Astrocyte of the cerebellum (primary cell): ENCODE results near the gene DEPDC5.
"Not testable (repeated sequence)": the region's sequence is repeated elsewhere in the genome, so short reads cannot be mapped to it uniquely, and the experiment has no call there.

Source experiments
- DNase-seq: peaks from one replicate; pipeline ENCODE4 v3.0.0-alpha.2; 2011; ENCODE audit warnings: low read depth
- H3K4me3 ChIP-seq: 2 replicates; pipeline ENCODE4 v1.5.1; 2011; ENCODE audit warnings: mild to moderate bottlenecking, low read depth, low read length, moderate library complexity
- CTCF ChIP-seq: IDR thresholded peaks from 2 replicates; pipeline ENCODE4 v1.5.1; 2012; ENCODE audit warnings: low read length, low read depth, moderate library complexity, mild to moderate bottlenecking; ENCODE audit errors: missing control alignments
- in situ Hi-C: cut with HindIII; loops from 2 replicates; pipeline ENCODE4 v1.10.0; 2017; ENCODE audit warnings: low sequenced_read_pairs

The DEPDC5 gene

GRCh38 chr22:31776231-31776630 is 22.4 kb downstream of the DEPDC5 start:
- no peak for TF ChIP-seq CTCF
- DNase-seq = no peak
- in situ Hi-C loops = no loop called here
- no peak overlapping the region for H3K4me3 ChIP-seq

GRCh38 chr22:31789803-31790202 is 36.0 kb downstream of the DEPDC5 start:
- in situ Hi-C loops = no loop called here
- DNase-seq = no peak
- no peak overlapping the region for H3K4me3 ChIP-seq
- no peak for TF ChIP-seq CTCF

- in situ Hi-C loops = no loop called here
- H3K4me3 ChIP-seq = no peak overlapping the region
- no peak for TF ChIP-seq CTCF
- DNase-seq = no peak
Measured at GRCh38 chr22:31790240-31790639, 36.4 kb downstream of the DEPDC5 start.

GRCh38 chr22:31799358-31799757 is 45.5 kb downstream of the DEPDC5 start:
- in situ Hi-C loops, DNase-seq, H3K4me3 ChIP-seq: not testable (repeated sequence)

- TF ChIP-seq CTCF = no peak
- in situ Hi-C loops = no loop called here
- H3K4me3 ChIP-seq = no peak overlapping the region
- DNase-seq = no peak
Measured at GRCh38 chr22:31800065-31800464, 46.2 kb downstream of the DEPDC5 start.

- in situ Hi-C loops, H3K4me3 ChIP-seq, DNase-seq: not testable (repeated sequence)
Measured at GRCh38 chr22:31800861-31801260, 47.0 kb downstream of the DEPDC5 start.

GRCh38 chr22:31802575-31802974 is 48.8 kb downstream of the DEPDC5 start:
- no peak for TF ChIP-seq CTCF
- no peak overlapping the region for H3K4me3 ChIP-seq
- in situ Hi-C loops = no loop called here
- no peak for DNase-seq

- H3K4me3 ChIP-seq = no peak overlapping the region
- in situ Hi-C loops = no loop called here
- no peak for DNase-seq
- TF ChIP-seq CTCF = no peak
Measured at GRCh38 chr22:31806751-31807150, 52.9 kb downstream of the DEPDC5 start.
